GM12878 (cell line): ENCODE measurements around the gene HS3ST2. TPM values are rescaled to one million over a fixed set of nuclear protein-coding genes. Genes with fewer than 3 reads are reported as not detected.
"Not testable (repeated sequence)": the region's sequence is repeated elsewhere in the genome, so short reads cannot be mapped to it uniquely, and the experiment has no call there.

ENCODE experiments used
- ATAC-seq: fragments of 200-7000 bp; cut with Tn5 transposase; 3 replicates; pipeline ENCODE4 v1.9.1; 2020; ENCODE audit warnings: mild to moderate bottlenecking, moderate library complexity
- BruUV-seq: library from RNA; stranded (reverse); fragments of 400-500 nt; replicated peaks from 2 replicates; lab custom pipeline; 2021; lab: Mats Ljungman, UMichigan
- CTCF ChIA-PET: fragments of 300-600 bp; sonication (Branson Sonifier 250); formaldehyde crosslinking; extraction: SDS; loops from one replicate; lab custom pipeline; 2021; ENCODE audit warnings: inconsistent platforms; lab: Yijun Ruan, JAX
- POLR2A ChIA-PET: fragments of 350-600 bp; formaldehyde crosslinking; extraction: SDS; loops from one replicate; lab custom pipeline; 2021; ENCODE audit warnings: inconsistent platforms; lab: Charles Lee
- RAD21 ChIA-PET: fragments of 300-600 bp; sonication (Branson Sonifier 250); formaldehyde crosslinking; loops from one replicate; lab custom pipeline; 2023; ENCODE audit warnings: antibody characterized with exemption; ENCODE audit not compliant: unreplicated experiment; lab: Charles Lee
- SMC1A ChIA-PET: fragments of 300-600 bp; sonication (Branson Sonifier 250); formaldehyde crosslinking; loops from one replicate; lab custom pipeline; 2023; ENCODE audit not compliant: unreplicated experiment, uncharacterized antibody; lab: Charles Lee
- DNase-seq: peaks from one replicate; pipeline ENCODE4 v3.0.0-alpha.2; 2011; ENCODE audit warnings: low read depth, low spot score
- FAIRE-seq: peaks from 3 replicates; lab custom pipeline; 2011; peaks lifted over from hg19 to GRCh38; lab: Jason Lieb, UNC
- H2AFZ ChIP-seq: 2 replicates; pipeline ENCODE4 v1.6.0; 2011; ENCODE audit warnings: low read depth, low read length, control low read depth; ENCODE audit not compliant: control insufficient read depth
- H3K27ac ChIP-seq: 2 replicates; pipeline ENCODE4 v1.5.1; 2011; ENCODE audit warnings: control low read depth; ENCODE audit not compliant: control insufficient read depth, insufficient read depth
- H3K27me3 ChIP-seq, 2 experiments: replicated peaks in 1 of 2; 2 replicates each; pipeline versions ENCODE4 v1.6.0 to v1.6.1; 2011; ENCODE audit warnings: low read length in 1 of 2; ENCODE audit not compliant: control insufficient read depth in 2 of 2, insufficient read depth in 2 of 2
- H3K36me3 ChIP-seq, 2 experiments: 2 replicates each; pipeline ENCODE4 v1.5.1; 2011; ENCODE audit warnings: low read length in 1 of 2; ENCODE audit not compliant: control insufficient read depth in 2 of 2, insufficient read depth in 2 of 2
- H3K4me1 ChIP-seq: 2 replicates; pipeline ENCODE4 v1.6.1; 2011; ENCODE audit warnings: mild to moderate bottlenecking, low read length, moderate library complexity, mixed read lengths; ENCODE audit not compliant: control insufficient read depth, insufficient read depth
- H3K4me2 ChIP-seq: 2 replicates; pipeline ENCODE4 v1.6.0; 2011; ENCODE audit warnings: control low read depth; ENCODE audit not compliant: control insufficient read depth, insufficient read depth
- H3K4me3 ChIP-seq: fragments of 200-600 bp; sonication (generic); 2 replicates; pipeline ENCODE4 v1.5.1; 2016
- H3K79me2 ChIP-seq: 2 replicates; pipeline ENCODE4 v1.6.0; 2011; ENCODE audit warnings: low read length; ENCODE audit not compliant: control insufficient read depth, insufficient read depth
- H3K9ac ChIP-seq: 2 replicates; pipeline ENCODE4 v1.8.0; 2011; ENCODE audit warnings: low read length, control low read depth, mixed read lengths; ENCODE audit not compliant: control insufficient read depth, insufficient read depth
- H3K9me3 ChIP-seq: replicated peaks from 3 replicates; pipeline ENCODE4 v1.5.1; 2011; ENCODE audit warnings: mild to moderate bottlenecking, low read length; ENCODE audit not compliant: control insufficient read depth, insufficient read depth
- H4K20me1 ChIP-seq: 2 replicates; pipeline ENCODE4 v1.6.0; 2011; ENCODE audit not compliant: control insufficient read depth, insufficient read depth
- ESRRA ChIP-seq: IDR thresholded peaks from 2 replicates; pipeline ENCODE4 v1.6.1; 2012; ENCODE audit warnings: mild to moderate bottlenecking, low read length, improper control_type of control experiment
- NR2C2 ChIP-seq: IDR thresholded peaks from 2 replicates; pipeline ENCODE4 v1.6.1; 2011; ENCODE audit warnings: borderline replicate concordance, low read depth; ENCODE audit not compliant: control insufficient read depth, insufficient read length
- RB1 ChIP-seq: fragments of 450-650 bp; formaldehyde crosslinking; IDR thresholded peaks from 2 replicates; pipeline ENCODE4 v1.6.1; 2017; ENCODE audit warnings: mild to moderate bottlenecking, borderline replicate concordance
- SKIL ChIP-seq: fragments of 450-650 bp; IDR thresholded peaks from 2 replicates; pipeline ENCODE4 v1.6.1; 2017; ENCODE audit warnings: mild to moderate bottlenecking, low read depth, inconsistent platforms; ENCODE audit not compliant: poor library complexity, severe bottlenecking
- TCF3 ChIP-seq: IDR thresholded peaks from 2 replicates; pipeline ENCODE4 v1.6.1; 2012; ENCODE audit warnings: low read depth, mild to moderate bottlenecking, low read length, borderline replicate concordance; ENCODE audit not compliant: insufficient read depth
- USF2 ChIP-seq: IDR thresholded peaks from 2 replicates; pipeline ENCODE4 v1.6.1; 2011; ENCODE audit warnings: low read depth, low read length, improper control_type of control experiment, borderline replicate concordance
- WGBS: methylation state at CpG from one replicate; pipeline ENCODE4 v1.1.6; 2016; ENCODE audit warnings: low lambda C conversion rate; ENCODE audit not compliant: insufficient replicate concordance, insufficient coverage; ENCODE audit errors: missing lambda C conversion rate; 5-methylcytosine and 5-hydroxymethylcytosine counted together
- in situ Hi-C: fragments of 300-500 bp; cut with MboI; formaldehyde crosslinking; loops from 9 replicates; pipeline ENCODE4 v1.14.3; 2018; ENCODE audit warnings: mixed read lengths
- intact Hi-C: fragments of 100-400 bp; cut with micrococcal nuclease; formaldehyde crosslinking; loops from one replicate; pipeline ENCODE4 v1.14.2; 2022; ENCODE audit not compliant: unreplicated experiment
- polyA plus RNA-seq, 11 experiments: library from polyadenylated mRNA; depleted of rRNA in 4 of 11; unstranded in 6 of 11; stranded (reverse) in 5 of 11; fragments of >200 nt; fragmentation: Nextera tagmentation in 4 of 11; fragmentation: Illumina TruSeq in 1 of 11; extraction: Ambion mirVana in 4 of 11; extraction: Trizol in 1 of 11; gene quantifications; 1 replicate in 1 of 11; 2 replicates in 10 of 11; pipeline versions ENCODE4 v1.2.1 to v1.2.3, GENCODE V29; 2011 to 2016; ENCODE audit warnings: inconsistent platforms in 2 of 11, missing spikeins in 2 of 11, low read depth in 1 of 11
- total RNA-seq, 4 experiments: library from RNA; depleted of rRNA in 3 of 4; stranded (reverse); fragments of >200 nt in 3 of 4; fragmentation: Illumina TruSeq in 1 of 4; extraction: Trizol in 1 of 4; gene quantifications; 2 replicates each; pipeline versions ENCODE4 v1.2.1 to v1.2.3, GENCODE V29; 2013 to 2021

HS3ST2 gene
- total and polyA plus RNA-seq, 10 of the 15 experiments (the other 5 are each of a cell fraction or from before 2014, with no cell fraction given) = not detected

DNA sequence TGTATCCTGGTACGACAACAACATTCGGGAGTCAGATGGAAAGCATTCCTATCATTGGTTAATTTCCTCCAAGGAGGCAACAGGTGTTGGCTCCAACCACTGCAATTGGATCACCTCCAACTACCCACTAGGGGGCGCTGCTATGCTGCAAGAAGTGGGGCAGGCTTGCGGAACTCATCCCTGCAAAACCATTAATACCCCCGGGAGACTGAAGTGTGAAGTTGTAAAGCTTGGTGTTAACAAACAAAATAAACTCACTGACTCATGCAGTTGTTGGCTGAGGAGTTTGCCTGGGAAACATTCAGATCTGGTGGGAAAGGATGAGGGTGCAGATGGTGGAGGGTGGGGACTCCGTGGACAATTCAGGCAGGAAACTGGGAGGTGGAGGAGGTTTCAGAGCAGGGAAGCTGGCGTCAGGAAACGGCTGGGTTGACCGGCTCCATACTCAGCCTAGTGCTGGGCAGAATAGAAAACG, 84.9 kb downstream of the HS3ST2 start (continued):
- TF ChIP-seq NR2C2 = no peak

- intact Hi-C loops = loop anchor here (2.0 to 5.0 kb wide), 2 partner anchors 48 to 535 kb away; no protein-coding TSS in a partner anchor
- ATAC-seq, H3K36me3 ChIP-seq, H3K9me3 ChIP-seq, H4K20me1 ChIP-seq, H3K4me2 ChIP-seq, H3K9ac ChIP-seq, BruUV-seq, POLR2A ChIA-PET, FAIRE-seq, H3K4me1 ChIP-seq, in situ Hi-C loops, H3K4me3 ChIP-seq, DNase-seq, H3K27me3 ChIP-seq, H3K27ac ChIP-seq, H2AFZ ChIP-seq, H3K79me2 ChIP-seq: not testable (repeated sequence)
- CTCF ChIA-PET = interaction anchor here (1.0 to 2.6 kb wide), 9 partner anchors 9 to 536 kb away, joined by 3 to 10 read pairs (median 3); no protein-coding TSS in a partner anchor
- WGBS = 0% methylated on average over 4 of the region's 4 CpGs
- RAD21 ChIA-PET = interaction anchor here (1.1 to 1.6 kb wide), 3 partner anchors 160 to 164 kb away, joined by 3 to 4 read pairs (median 3); no protein-coding TSS in a partner anchor
- SMC1A ChIA-PET = interaction anchor here (0.5 to 1.9 kb wide), 3 partner anchors 48 to 232 kb away, joined by 3 to 6 read pairs (median 4); no protein-coding TSS in a partner anchor
Observed at GRCh38 chr16:22899567-22899966, 85.6 kb downstream of the HS3ST2 start.

DNA sequence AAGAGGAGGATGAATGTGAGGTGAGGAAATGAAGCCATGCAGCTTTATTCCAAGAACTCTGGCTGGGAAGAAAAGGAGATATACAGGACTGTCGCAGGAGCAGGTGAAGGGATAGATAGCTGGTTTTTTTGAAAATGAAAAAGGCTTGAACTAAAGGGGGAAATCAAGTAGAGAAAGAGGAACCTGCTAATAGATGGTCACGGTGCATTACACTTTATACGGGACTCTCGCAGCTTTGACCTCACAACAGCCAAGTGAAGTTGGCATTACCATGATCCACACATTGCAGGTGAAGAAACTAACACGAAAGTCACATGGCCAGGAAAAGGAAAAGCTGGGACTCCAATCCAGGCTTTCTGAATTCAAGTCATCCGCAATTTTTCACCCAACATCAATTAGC, 86.9 kb downstream of the HS3ST2 start:
- H3K4me3 ChIP-seq = no peak overlapping the region
- no peak overlapping the region for H3K27ac ChIP-seq
- H3K9ac ChIP-seq = no peak overlapping the region
- no peak overlapping the region for H2AFZ ChIP-seq
- H3K79me2 ChIP-seq = no peaks in the 10 kb centered on the region
- POLR2A ChIA-PET = no interaction called here
- intact Hi-C loops (no loop called here), in situ Hi-C loops (no loop called here)
- CTCF ChIA-PET = interaction anchor here (0.7 to 2.6 kb wide), 2 partner anchors 159 to 161 kb away, joined by 3 to 10 read pairs; no protein-coding TSS in a partner anchor
- no peak for ATAC-seq
- SMC1A ChIA-PET = interaction anchor here (0.6 to 1.9 kb wide), 3 partner anchors 39 to 482 kb away, joined by 3 to 4 read pairs (median 3); no protein-coding TSS in a partner anchor
- H3K27me3 ChIP-seq = peaks cover 2 to 3% of the 10 kb centered on the region in 2 experiments; a peak in 1 of 4 replicates
- BruUV-seq = no TSS peak
- no peak for DNase-seq
- WGBS = 33% methylated on average over 6 of the region's 6 CpGs
- no peaks in the 10 kb centered on the region for H3K4me1 ChIP-seq
- H3K4me2 ChIP-seq = no peak overlapping the region
- FAIRE-seq = no peak
- peaks cover 3% of the 10 kb centered on the region; the same call in 1 of the 3 replicates for H3K9me3 ChIP-seq
- no peaks in the 10 kb centered on the region for H3K36me3 ChIP-seq
- RAD21 ChIA-PET = interaction anchor here (1.2 kb wide), 1 partner anchor 49 kb away, joined by 3 read pairs; no protein-coding TSS in a partner anchor
- H4K20me1 ChIP-seq = no peaks in the 10 kb centered on the region
- TF ChIP-seq TCF3 = no peak
- no peak for TF ChIP-seq SKIL
- TF ChIP-seq RB1 = no peak
- TF ChIP-seq ESRRA = no peak
- no peak for TF ChIP-seq USF2
